Measurements from ENCODE around the gene DYNLRB1.

Gene DYNLRB1

DNA sequence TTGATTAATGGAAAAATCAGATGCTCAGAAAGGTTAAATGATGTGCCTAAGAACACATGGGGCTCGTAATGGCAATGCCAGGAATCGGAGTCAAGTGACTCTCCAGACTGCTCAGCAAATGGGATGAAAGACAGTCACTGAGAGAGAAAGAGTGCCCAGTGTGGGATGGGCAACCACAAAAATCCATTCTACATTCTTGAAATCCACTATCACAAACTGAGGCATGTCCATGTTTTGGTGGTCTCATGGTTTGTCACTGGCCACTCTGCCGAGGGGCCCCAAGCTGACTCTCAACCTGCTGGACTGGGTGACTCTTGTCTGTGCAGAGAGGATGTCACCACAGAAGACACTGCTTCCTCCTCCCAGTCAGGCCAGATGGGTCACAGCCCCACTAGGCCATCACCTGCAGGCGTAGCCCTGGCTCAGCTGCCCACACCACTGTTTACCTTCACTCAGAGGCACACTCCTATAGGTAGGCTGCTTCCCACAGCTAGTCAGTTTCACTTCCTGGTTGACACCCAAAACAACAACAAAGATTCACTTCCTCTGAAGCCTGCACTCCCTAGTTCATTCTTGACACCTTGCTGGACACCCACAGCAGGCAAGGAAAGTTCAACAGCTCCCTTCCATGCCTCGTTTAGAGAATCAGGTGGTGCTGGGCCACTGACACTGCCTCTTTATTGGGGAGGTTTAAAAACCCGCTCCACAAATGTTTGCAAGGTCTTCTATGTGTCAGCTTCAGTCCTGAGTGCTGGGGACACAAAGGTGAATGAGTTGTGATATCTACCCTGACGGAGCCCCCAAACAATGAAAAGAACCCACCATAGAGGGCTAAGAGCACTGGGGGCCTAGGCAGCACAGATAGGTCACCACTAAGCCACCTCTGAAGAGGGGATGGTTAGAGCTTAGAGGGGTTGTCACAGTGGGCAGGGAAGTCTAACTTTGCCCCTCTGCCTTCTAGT lies 64.0 kb downstream of the DYNLRB1 start:
- DNase-seq, result peak; percentile 54

DNA sequence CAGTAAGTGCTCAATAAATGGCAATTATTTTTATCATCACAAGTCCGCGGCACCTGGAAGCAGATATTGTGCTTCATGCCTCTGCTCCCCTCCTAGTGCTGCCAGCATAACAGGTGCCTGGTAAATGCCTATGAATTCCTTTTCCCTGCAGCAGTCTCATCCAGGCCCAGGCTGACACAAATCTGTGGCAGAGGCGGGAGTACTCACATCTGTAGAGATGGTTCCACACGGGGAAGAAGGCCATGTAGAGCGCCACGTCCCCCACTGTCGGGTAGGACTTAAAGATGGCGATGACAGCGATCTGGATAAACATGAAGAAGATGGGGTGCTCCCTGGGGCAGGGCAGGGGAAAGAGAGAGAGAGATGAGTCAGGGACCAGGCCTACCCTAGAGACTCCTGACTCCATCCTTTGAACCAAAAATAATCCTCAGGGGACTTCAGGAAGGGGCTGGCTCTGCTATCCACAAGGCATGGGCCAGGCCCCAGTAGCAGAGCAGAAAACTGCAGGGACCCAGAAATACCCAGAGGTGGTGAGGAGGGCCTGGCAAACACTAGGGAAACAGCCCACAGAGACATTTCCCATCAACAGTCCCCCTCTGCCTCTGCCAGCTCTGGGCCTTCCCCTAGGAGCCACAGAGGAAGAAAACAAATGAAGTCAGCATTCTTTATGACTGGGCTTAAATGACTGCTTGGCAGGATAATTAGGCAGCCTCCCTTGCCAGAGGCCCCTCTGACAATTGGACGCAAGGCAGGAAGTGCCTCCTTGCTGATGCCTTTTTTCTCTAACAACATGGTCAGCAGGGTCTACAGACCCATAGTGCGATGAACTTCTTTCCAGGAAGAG lies 65.3 kb downstream of the DYNLRB1 start:
- peak; percentile 85 for DNase-seq

DNA sequence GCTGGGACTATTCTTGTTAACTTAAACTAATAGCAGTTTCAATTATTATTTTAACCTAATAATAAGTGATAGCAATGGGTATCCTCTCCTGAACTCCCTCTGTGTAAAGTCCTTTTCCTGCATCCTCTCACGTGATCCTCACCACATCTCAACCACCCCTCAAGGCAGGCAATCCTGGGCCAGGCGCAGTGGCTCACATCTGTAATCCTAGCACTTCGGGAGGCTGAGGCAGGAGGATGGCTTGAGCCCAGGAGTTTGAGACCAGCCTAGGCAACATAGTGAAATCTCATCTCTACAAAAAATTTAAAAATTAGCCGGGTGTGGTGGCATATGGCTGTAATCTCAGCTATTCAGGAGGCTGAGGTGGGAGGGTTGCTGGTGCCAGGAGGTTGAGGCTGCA lies 66.0 kb downstream of the DYNLRB1 start:
- DNase-seq, result no peak

DNA sequence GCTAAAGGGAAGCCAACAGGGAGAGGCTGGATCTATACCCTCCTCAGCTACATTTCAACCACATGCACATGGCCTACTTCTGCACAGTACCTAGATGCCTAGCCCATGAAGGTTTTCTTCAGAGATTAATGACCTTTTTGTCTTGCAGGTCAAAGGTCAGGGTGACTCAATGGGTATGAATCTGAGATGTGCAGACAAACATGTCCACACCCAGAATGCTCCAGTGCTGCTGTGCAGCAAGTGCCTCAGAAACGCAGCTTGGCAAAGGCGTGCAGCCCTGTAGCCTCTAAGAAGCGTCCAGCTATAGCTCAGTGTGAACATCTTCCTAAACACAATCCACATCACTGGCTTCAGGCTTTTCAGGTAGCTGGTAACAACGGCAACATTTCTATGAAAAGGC lies 66.7 kb downstream of the DYNLRB1 start:
- DNase-seq, result peak; percentile 70

DNA sequence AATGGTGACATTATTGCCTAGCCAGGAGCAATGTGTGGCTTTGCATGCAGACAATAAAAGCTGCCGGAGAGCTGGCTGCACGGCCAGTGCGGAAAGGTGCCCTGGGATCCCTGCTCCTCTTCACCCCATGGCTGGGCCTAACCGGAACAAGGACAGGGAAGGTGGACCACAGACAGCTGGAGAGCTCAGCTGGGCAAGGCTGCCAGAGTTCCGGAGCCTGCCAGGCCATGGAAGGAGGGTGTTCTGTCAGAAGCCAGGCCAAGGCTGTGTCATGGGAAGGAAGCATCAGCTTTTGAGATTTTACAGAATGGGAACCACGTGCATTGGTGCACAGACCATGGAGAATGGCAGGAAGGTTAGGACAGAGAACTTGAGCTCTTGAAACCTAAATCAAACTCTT lies 67.3 kb downstream of the DYNLRB1 start:
- DNase-seq, result peak; percentile 48

DNA sequence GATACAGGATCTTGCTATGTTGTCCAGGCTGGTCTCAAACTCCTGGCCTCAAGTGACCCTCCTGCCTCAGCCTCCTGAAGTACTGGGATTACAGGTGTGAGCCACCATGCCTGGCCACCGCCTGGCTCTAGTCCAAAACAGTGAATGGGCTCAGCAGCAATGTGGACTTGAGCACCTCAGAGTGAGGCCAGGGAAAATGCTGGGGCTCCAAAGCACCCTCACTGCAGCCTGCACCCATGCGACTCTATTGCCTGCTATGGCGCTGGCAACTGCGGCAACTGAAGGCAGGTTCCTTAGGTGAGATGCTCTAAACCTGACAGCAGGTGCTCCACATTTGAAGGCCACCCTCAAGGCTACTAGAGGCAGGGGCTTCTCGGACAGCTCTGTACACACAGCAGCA lies 68.8 kb downstream of the DYNLRB1 start:
- peak; percentile 43 for DNase-seq

DNA sequence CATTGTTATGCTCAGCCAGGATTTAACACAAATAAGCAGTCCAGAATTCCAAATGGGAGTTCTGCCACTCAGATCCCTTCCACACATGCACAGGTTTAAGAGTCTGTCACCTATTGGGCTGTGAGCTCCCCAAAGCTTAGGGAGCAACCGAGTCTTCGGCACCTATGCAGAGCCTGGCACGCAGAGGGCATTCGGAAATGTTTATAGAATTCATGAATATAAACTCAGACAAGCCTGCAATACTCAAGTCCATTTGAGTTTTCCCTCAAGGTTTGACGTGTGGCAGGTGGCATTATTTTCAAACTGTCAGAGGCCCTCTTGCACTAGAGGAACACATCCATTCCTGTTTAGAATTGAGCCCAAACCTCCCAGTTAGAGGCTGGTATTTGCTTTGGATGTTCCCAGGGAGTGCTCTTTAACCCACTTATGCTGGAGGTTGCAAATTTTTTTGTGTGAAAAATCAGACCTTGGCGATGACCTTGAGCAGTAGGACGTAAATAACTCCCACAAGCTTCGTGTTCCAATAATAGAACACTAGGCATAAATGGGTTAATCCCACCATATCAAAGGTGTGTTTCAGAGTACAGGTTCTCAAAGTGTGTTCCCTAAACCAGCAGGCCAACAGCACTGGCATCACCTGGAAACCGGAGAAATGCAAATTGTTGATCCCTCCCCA lies 70.4 kb downstream of the DYNLRB1 start:
- DNase-seq, result no peak
